Neural crest cell (in vitro differentiated cells): ENCODE data around the gene UTP3. TPM values are rescaled to one million over a fixed set of nuclear protein-coding genes. Genes with fewer than 3 reads are reported as not detected.
"Not testable (repeated sequence)": the region's sequence is repeated elsewhere in the genome, so short reads cannot be mapped to it uniquely, and the experiment has no call there.

Source experiments
- DNase-seq: peaks from one replicate; pipeline ENCODE4 v3.0.0; 2021; ENCODE audit warnings: low read depth, mixed read lengths, low spot score
- H3K27ac Mint-ChIP-seq: one replicate; pipeline ENCODE4 v1.8.0; 2021; ENCODE audit warnings: mild to moderate bottlenecking, mixed read lengths; ENCODE audit not compliant: unreplicated experiment
- H3K27me3 Mint-ChIP-seq: 2 replicates; pipeline ENCODE4 v1.8.0; 2021; ENCODE audit warnings: low read depth, mild to moderate bottlenecking, mixed read lengths
- H3K36me3 Mint-ChIP-seq: 2 replicates; pipeline ENCODE4 v1.8.0; 2021; ENCODE audit warnings: low read depth, mild to moderate bottlenecking, mixed read lengths
- H3K4me1 Mint-ChIP-seq: 2 replicates; pipeline ENCODE4 v1.8.0; 2021; ENCODE audit warnings: mixed read lengths
- H3K4me3 Mint-ChIP-seq: one replicate; pipeline ENCODE4 v1.8.0; 2021; ENCODE audit warnings: mild to moderate bottlenecking, mixed read lengths
- H3K9me3 Mint-ChIP-seq: 2 replicates; pipeline ENCODE4 v1.8.0; 2021; ENCODE audit warnings: mixed read lengths
- total RNA-seq: library from RNA; stranded (reverse); gene quantifications from 2 replicates; pipeline ENCODE4 v1.2.1, GENCODE V29; 2021
- TF ChIP-seq, protein P1 (sequence below): fragments of 200-600 bp; sonication (generic); conservative IDR thresholded peaks from 2 replicates; pipeline ENCODE4 v1.5.0; 2021; ENCODE audit warnings: antibody characterized with exemption, mild to moderate bottlenecking

UTP3 gene
- total RNA-seq, 1 donor from 2014 or later = 30.1 TPM

GRCh38 chr4:70676554-70677090, 11.7 kb upstream of the UTP3 start:
- H3K9me3 Mint-ChIP-seq = no peaks in the 10 kb centered on the region
- H3K4me3 Mint-ChIP-seq = no peak overlapping the region
- H3K36me3 Mint-ChIP-seq = no peaks in the 10 kb centered on the region
- H3K27me3 Mint-ChIP-seq = peaks cover 11% of the 10 kb centered on the region
- no peaks in the 10 kb centered on the region for H3K4me1 Mint-ChIP-seq
- H3K27ac Mint-ChIP-seq = no peak overlapping the region
- DNase-seq = no peak
- TF ChIP-seq, protein P1, sequence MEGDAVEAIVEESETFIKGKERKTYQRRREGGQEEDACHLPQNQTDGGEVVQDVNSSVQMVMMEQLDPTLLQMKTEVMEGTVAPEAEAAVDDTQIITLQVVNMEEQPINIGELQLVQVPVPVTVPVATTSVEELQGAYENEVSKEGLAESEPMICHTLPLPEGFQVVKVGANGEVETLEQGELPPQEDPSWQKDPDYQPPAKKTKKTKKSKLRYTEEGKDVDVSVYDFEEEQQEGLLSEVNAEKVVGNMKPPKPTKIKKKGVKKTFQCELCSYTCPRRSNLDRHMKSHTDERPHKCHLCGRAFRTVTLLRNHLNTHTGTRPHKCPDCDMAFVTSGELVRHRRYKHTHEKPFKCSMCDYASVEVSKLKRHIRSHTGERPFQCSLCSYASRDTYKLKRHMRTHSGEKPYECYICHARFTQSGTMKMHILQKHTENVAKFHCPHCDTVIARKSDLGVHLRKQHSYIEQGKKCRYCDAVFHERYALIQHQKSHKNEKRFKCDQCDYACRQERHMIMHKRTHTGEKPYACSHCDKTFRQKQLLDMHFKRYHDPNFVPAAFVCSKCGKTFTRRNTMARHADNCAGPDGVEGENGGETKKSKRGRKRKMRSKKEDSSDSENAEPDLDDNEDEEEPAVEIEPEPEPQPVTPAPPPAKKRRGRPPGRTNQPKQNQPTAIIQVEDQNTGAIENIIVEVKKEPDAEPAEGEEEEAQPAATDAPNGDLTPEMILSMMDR = no peak

DNA sequence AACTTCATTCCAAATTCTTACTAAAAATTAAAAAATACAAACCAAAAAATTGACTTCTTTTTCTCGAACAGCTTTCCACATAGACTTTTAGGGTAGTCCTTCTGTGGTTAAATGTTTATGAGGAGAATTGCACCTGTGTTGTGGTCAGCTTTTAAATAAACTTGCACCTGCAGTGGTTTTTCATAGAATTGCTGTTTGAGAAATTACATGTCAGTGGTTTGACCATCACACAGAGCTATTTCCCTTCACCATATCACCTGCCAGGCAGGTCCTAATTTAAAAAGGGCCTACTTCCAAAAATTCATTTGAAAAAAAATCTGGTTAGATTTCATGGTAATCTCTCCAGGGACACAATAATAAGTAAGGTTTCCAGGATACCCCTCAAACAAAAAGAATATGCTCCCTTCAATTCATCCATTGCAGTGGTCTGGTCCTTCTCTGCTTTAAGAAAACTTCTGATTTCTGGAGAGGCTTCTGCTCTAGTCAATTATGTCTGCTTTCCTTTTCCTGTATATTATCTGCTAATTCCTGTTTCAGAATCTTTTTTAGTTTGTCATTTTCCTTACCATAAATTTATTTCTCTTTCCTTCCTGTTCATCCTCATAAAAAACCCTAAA, 9.8 kb upstream of the UTP3 start:
- Mint-ChIP-seq H3K36me3 (no peaks in the 10 kb centered on the region), H3K27me3 (peaks cover 10% of the 10 kb centered on the region), H3K4me1 (no peaks in the 10 kb centered on the region), H3K4me3 (no peak overlapping the region), H3K9me3 (no peaks in the 10 kb centered on the region), H3K27ac (peak overlapping the region; percentile 10)
- no peak for DNase-seq
- TF ChIP-seq, protein P1 = no peak

DNA sequence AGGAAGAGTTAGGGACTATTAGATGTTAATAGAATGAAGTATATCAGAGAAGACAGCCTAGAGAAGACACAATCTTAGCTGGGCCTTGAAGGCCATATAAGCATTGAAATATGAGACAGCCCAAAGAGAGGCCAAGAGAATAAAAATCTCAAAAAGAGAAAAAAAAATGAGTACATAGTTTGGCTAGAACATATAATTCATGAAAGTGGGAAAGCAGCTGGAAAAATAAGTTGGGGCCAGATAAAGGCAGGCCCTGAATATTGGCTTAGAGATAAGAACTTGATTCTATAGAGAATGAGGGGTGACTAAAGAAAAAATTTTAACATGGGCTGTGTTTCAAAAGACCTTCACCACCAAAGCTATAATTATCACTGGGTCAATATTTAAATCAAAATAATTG, 7.4 kb upstream of the UTP3 start:
- Mint-ChIP-seq H3K9me3 (no peaks in the 10 kb centered on the region), H3K4me1 (no peaks in the 10 kb centered on the region), H3K27ac (no peak overlapping the region), H3K27me3 (peaks cover 3% of the 10 kb centered on the region), H3K4me3 (no peak overlapping the region), H3K36me3 (no peaks in the 10 kb centered on the region)
- DNase-seq = no peak
- TF ChIP-seq, protein P1 = no peak

DNA sequence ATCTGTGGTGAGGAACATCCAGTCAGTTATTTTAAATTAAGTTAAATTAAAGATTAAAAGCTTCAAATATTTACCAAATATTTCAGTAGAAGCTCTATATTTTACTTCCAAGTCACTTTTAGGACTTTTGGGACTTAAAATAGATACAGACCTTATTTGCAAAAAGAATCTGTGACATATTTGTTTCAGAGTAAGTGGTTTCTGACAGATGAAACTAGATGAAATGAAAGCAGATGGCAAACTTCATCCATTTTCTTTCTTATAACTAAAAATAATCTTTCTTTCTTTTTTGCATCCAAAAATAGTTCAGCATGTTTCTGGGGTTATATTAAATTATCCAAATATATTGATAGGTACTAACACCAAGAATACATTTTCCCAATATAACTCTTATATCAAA, 6.6 kb upstream of the UTP3 start:
- no peak overlapping the region for H3K27ac Mint-ChIP-seq
- no peak for DNase-seq
- H3K4me1 Mint-ChIP-seq = no peaks in the 10 kb centered on the region
- no peaks in the 10 kb centered on the region for H3K36me3 Mint-ChIP-seq
- no peak overlapping the region for H3K4me3 Mint-ChIP-seq
- TF ChIP-seq, protein P1 = no peak
- H3K27me3 Mint-ChIP-seq = peaks cover 3% of the 10 kb centered on the region
- H3K9me3 Mint-ChIP-seq = no peaks in the 10 kb centered on the region

- not testable (repeated sequence) for H3K4me3 Mint-ChIP-seq, DNase-seq, H3K4me1 Mint-ChIP-seq, H3K36me3 Mint-ChIP-seq, H3K27ac Mint-ChIP-seq, H3K9me3 Mint-ChIP-seq, H3K27me3 Mint-ChIP-seq
Measured at GRCh38 chr4:70682142-70682541, 6.2 kb upstream of the UTP3 start.

DNA sequence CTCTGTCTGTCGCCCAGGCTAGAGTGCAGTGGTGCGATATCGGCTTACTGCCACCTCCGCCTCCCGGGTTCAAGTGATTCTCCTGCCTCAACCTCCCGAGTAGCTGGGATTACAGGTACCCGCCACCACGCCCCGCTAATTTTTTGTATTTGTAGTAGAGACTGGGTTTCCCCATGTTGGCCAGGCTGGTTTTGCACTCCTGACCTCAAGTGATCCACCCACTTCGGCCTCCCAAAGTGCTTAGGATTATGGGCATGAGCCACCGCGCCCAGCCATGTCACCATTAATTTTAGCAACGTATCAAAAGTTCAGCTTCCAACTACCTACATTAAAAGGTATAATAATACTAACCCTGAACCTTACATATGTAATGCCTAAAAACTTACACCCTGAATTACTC, 940 bp upstream of the UTP3 start:
- peaks cover 37% of the 10 kb centered on the region for H3K4me1 Mint-ChIP-seq
- H3K27me3 Mint-ChIP-seq = no peaks in the 10 kb centered on the region
- H3K27ac Mint-ChIP-seq = peak overlapping the region; percentile 98
- peaks cover 4% of the 10 kb centered on the region for H3K36me3 Mint-ChIP-seq
- H3K4me3 Mint-ChIP-seq = peak overlapping the region; percentile 95
- DNase-seq = no peak
- H3K9me3 Mint-ChIP-seq = no peaks in the 10 kb centered on the region
- TF ChIP-seq, protein P1 = no peak
